Neutrophil (primary cell): ENCODE data around the gene CDK15.

ENCODE experiments used
- H3K27ac ChIP-seq: fragments of 200-600 bp; sonication (generic); 2 replicates; pipeline ENCODE4 v1.5.1; 2016; ENCODE audit warnings: mild to moderate bottlenecking, moderate library complexity
- H3K27me3 ChIP-seq: fragments of 200-600 bp; sonication (generic); 2 replicates; pipeline ENCODE4 v1.6.0; 2016; ENCODE audit warnings: mild to moderate bottlenecking
- H3K36me3 ChIP-seq: fragments of 200-600 bp; sonication (generic); 2 replicates; pipeline ENCODE4 v1.5.1; 2017
- H3K4me1 ChIP-seq, 2 experiments: fragments of 200-600 bp in 1 of 2; sonication (generic) in 1 of 2; 1 replicate in 1 of 2; 2 replicates in 1 of 2; pipeline versions ENCODE4 v1.5.1 to v1.6.1; 2013 to 2016; ENCODE audit warnings: low read depth in 1 of 2, low read length in 1 of 2, mild to moderate bottlenecking in 1 of 2, moderate library complexity in 1 of 2; ENCODE audit not compliant: control insufficient read depth in 1 of 2, insufficient read depth in 1 of 2
- H3K4me3 ChIP-seq, 2 experiments: fragments of 200-600 bp in 1 of 2; sonication (generic) in 1 of 2; 1 replicate in 1 of 2; 2 replicates in 1 of 2; pipeline ENCODE4 v1.5.1; 2013 to 2016; ENCODE audit warnings: low read depth in 1 of 2, low read length in 1 of 2, mild to moderate bottlenecking in 1 of 2, moderate library complexity in 1 of 2
- H3K9me3 ChIP-seq: fragments of 200-600 bp; sonication (generic); 2 replicates; pipeline ENCODE4 v1.5.1; 2016
- CTCF ChIP-seq: fragments of 200-600 bp; sonication (generic); IDR thresholded peaks from 2 replicates; pipeline ENCODE4 v1.5.1; 2016; ENCODE audit warnings: antibody characterized with exemption

Gene CDK15

GRCh38 chr2:201775326-201775725, 31.0 kb upstream of the CDK15 start:
- Histone ChIP-seq H3K4me1 (peaks cover 6 to 7% of the 10 kb centered on the region in 2 experiments), H3K27me3 (no peaks in the 10 kb centered on the region), H3K4me3 (no peak overlapping the region), H3K27ac (no peak overlapping the region), H3K36me3 (no peaks in the 10 kb centered on the region), H3K9me3 (no peaks in the 10 kb centered on the region)
- no peak for TF ChIP-seq CTCF

GRCh38 chr2:201777043-201777442, 29.3 kb upstream of the CDK15 start:
- Histone ChIP-seq H3K27ac (no peak overlapping the region), H3K4me1 (peaks cover 15 to 19% of the 10 kb centered on the region in 2 experiments), H3K4me3 (no peak overlapping the region), H3K36me3 (no peaks in the 10 kb centered on the region), H3K27me3 (peaks cover 6% of the 10 kb centered on the region), H3K9me3 (no peaks in the 10 kb centered on the region)
- no peak for TF ChIP-seq CTCF

GRCh38 chr2:201777869-201778268, 28.5 kb upstream of the CDK15 start:
- no peaks in the 10 kb centered on the region for H3K9me3 ChIP-seq
- peaks cover 15 to 19% of the 10 kb centered on the region in 2 experiments for H3K4me1 ChIP-seq
- H3K27me3 ChIP-seq, result peaks cover 15% of the 10 kb centered on the region
- no peak for TF ChIP-seq CTCF
- H3K4me3 ChIP-seq, result no peak overlapping the region
- H3K27ac ChIP-seq, result no peak overlapping the region
- no peaks in the 10 kb centered on the region for H3K36me3 ChIP-seq

GRCh38 chr2:201779901-201780673, 26.2 kb upstream of the CDK15 start:
- Histone ChIP-seq H3K27me3 (peaks cover 17% of the 10 kb centered on the region), H3K9me3 (no peaks in the 10 kb centered on the region), H3K4me1 (peaks cover 15 to 19% of the 10 kb centered on the region in 2 experiments), H3K36me3 (no peaks in the 10 kb centered on the region), H3K27ac (peak overlapping the region; percentile 82), H3K4me3 (peak overlapping the region; percentile 87 to 98)
- no peak for TF ChIP-seq CTCF

GRCh38 chr2:201780674-201781493, 25.5 kb upstream of the CDK15 start, which contains the start of gene ALS2:
Gene ALS2 (minus strand): TSS chr2:201780933. CDS start chr2:201768885, 12,048 bp downstream.
- no peaks in the 10 kb centered on the region for H3K36me3 ChIP-seq

More at GRCh38 chr2:201780674-201781493, 25.5 kb upstream of the CDK15 start, which contains the start of gene ALS2:
- Histone ChIP-seq H3K4me1 (peaks cover 15 to 19% of the 10 kb centered on the region in 2 experiments), H3K27me3 (peaks cover 17% of the 10 kb centered on the region), H3K4me3 (peak within 1 kb of the TSS; percentile 87 to 98), H3K9me3 (no peaks in the 10 kb centered on the region), H3K27ac (peak within 1 kb of the TSS; percentile 82)
- peak; percentile 25 for TF ChIP-seq CTCF
